ENCODE results near the gene COL19A1. TPM values are rescaled to one million over a fixed set of nuclear protein-coding genes. Genes with fewer than 3 reads are reported as not detected.
"Not testable (repeated sequence)": the region's sequence is repeated elsewhere in the genome, so short reads cannot be mapped to it uniquely, and the experiment has no call there.

Gene COL19A1
- total RNA-seq, 2 experiments from 2014 or later, result not detected

DNA sequence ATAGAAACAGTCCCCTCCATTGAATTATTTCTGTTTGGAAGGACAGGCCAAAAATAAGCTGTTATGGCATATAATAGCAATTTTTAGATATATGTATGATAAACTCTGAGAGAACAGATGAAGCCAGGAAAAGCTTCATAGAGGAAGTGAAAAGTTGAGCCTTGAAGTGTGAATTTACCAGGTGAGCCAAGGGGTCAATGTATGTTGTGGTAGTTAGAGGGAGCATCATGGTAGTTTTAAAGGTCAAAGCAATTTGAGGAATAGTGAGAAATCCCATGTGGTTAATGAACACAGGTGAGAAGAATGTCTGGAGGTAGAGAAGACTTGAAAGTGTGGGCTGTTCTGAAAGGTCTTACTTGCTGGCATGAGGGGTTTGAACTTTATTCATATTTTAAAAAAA, 47.0 kb downstream of the COL19A1 start:
- Mint-ChIP-seq H3K27ac (no peak overlapping the region), H3K36me3 (ENCODE audit: low read depth) (no peaks in the 10 kb centered on the region), H3K9me3 (ENCODE audit: insufficient read depth) (no peaks in the 10 kb centered on the region), H3K27me3 (ENCODE audit: low read depth) (no peaks in the 10 kb centered on the region), H3K4me1 (ENCODE audit: low read depth) (no peaks in the 10 kb centered on the region), H3K4me3 (no peak overlapping the region)
- ChIA-PET POLR2A (no interaction called here), CTCF (no interaction called here)
- DNase-seq, result no peak
- no peak for ATAC-seq

DNA sequence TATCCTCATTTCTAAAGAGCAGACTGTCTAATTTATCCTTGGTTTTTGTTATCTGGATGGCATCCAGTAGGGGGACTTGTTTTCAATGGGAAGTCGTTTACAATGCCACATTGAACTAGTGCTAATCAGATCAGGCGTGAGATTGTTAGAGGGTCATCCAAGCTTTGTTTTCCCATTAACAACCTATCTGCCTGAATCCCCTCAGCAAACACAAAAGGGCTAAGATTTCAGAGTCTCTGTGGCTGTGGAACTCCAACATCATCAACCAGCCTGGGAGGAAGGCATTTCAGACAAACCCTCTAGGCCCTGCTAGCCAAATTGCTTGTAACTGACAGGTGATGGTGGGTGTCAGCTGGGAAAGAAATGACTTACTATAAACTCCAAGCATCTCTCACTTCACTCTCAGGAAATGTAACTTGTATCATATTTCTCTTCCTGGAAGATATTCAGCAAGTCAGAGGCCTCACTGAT, 47.7 kb downstream of the COL19A1 start:
- Mint-ChIP-seq H3K27me3 (ENCODE audit: low read depth) (no peaks in the 10 kb centered on the region), H3K36me3 (ENCODE audit: low read depth) (no peaks in the 10 kb centered on the region), H3K4me1 (ENCODE audit: low read depth) (no peaks in the 10 kb centered on the region), H3K27ac (no peak overlapping the region), H3K4me3 (no peak overlapping the region), H3K9me3 (ENCODE audit: insufficient read depth) (no peaks in the 10 kb centered on the region)
- ChIA-PET CTCF (no interaction called here), POLR2A (no interaction called here)
- no peak for ATAC-seq
- DNase-seq, result no peak

DNA sequence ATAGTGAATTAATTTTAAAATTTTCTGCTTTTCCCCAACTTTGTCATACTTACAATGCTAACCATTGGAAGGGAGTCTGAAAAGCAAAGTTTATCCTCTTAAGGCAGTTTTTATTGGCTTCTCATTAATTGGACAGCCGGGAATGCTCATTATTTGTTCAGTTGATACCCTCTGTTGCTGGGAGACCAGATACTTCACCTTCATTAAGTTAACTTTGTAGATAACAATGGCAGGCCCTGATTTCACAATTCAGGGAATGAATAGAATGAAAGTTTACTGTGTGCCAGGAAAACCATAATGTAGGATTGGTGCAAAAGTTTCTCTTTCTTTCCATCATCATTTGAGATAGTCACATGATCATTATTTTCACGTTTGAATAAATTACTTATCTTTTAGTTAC, 49.0 kb downstream of the COL19A1 start:
- CTCF ChIA-PET, result no interaction called here
- no peak for ATAC-seq

DNA sequence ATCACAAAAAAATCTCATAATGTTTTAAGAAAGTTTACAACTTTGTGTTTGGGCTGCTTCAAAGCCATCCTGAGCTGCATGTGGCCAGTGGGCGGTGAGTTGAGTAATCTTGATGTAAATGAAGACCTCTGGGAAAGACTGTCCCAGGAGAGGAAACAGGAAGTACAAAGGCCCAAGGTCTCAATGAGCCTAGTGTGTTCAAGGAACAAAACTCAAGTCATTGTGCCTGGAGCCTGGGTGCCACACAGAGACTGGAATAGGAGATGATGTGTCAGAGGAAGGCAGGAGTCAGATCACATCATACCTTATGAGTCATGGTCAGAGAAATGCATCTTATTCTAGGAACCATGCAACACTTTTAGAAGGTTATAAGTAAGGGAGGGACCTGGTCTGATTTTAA, 51.5 kb downstream of the COL19A1 start:
- CTCF ChIA-PET, result no interaction called here
- no peak for ATAC-seq
- Mint-ChIP-seq H3K27me3 (ENCODE audit: low read depth) (no peaks in the 10 kb centered on the region), H3K27ac (no peak overlapping the region), H3K36me3 (ENCODE audit: low read depth) (no peaks in the 10 kb centered on the region), H3K9me3 (ENCODE audit: insufficient read depth) (no peaks in the 10 kb centered on the region), H3K4me1 (ENCODE audit: low read depth) (no peaks in the 10 kb centered on the region), H3K4me3 (no peak overlapping the region)
- POLR2A ChIA-PET, result no interaction called here
- no peak for DNase-seq

More for the DNA sequence above, 49.0 kb downstream of the COL19A1 start:
- Mint-ChIP-seq H3K27ac (no peak overlapping the region), H3K27me3 (ENCODE audit: low read depth) (no peaks in the 10 kb centered on the region), H3K4me3 (no peak overlapping the region), H3K36me3 (ENCODE audit: low read depth) (no peaks in the 10 kb centered on the region), H3K4me1 (ENCODE audit: low read depth) (no peaks in the 10 kb centered on the region), H3K9me3 (ENCODE audit: insufficient read depth) (no peaks in the 10 kb centered on the region)
- POLR2A ChIA-PET, result no interaction called here
- DNase-seq, result no peak

GRCh38 chr6:69918813-69919475, 52.6 kb downstream of the COL19A1 start:
- no peaks in the 10 kb centered on the region for H3K27me3 Mint-ChIP-seq (ENCODE audit: low read depth)
- H3K36me3 Mint-ChIP-seq (ENCODE audit: low read depth), result no peaks in the 10 kb centered on the region
- H3K9me3 Mint-ChIP-seq (ENCODE audit: insufficient read depth), result no peaks in the 10 kb centered on the region
- no peak overlapping the region for H3K27ac Mint-ChIP-seq
- no peak for ATAC-seq
- no peaks in the 10 kb centered on the region for H3K4me1 Mint-ChIP-seq (ENCODE audit: low read depth)
- POLR2A ChIA-PET, result no interaction called here
- no peak for DNase-seq
- no peak overlapping the region for H3K4me3 Mint-ChIP-seq
- CTCF ChIA-PET, result no interaction called here

DNA sequence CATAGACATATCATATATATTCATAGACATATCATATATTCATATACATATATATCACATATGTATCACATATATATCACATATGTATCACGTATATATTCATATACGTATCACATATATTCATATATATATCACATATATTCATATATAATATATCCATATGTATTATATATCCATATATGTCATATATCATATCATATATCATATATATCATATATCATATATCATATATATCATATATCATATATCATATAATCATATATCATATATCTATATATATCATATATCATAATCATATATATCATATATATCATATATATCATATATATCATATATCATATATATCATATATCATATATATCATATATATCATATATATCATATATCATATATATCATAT, 54.7 kb downstream of the COL19A1 start:
- CTCF ChIA-PET; H3K27me3 Mint-ChIP-seq (ENCODE audit: low read depth); ATAC-seq; H3K27ac Mint-ChIP-seq; H3K9me3 Mint-ChIP-seq (ENCODE audit: insufficient read depth); H3K36me3 Mint-ChIP-seq (ENCODE audit: low read depth); H3K4me1 Mint-ChIP-seq (ENCODE audit: low read depth); H3K4me3 Mint-ChIP-seq; POLR2A ChIA-PET; DNase-seq: not testable (repeated sequence)

GRCh38 chr6:69921611-69922010, 55.3 kb downstream of the COL19A1 start:
- H3K27ac Mint-ChIP-seq; H3K36me3 Mint-ChIP-seq (ENCODE audit: low read depth); CTCF ChIA-PET; H3K27me3 Mint-ChIP-seq (ENCODE audit: low read depth); DNase-seq; ATAC-seq; POLR2A ChIA-PET; H3K9me3 Mint-ChIP-seq (ENCODE audit: insufficient read depth); H3K4me3 Mint-ChIP-seq; H3K4me1 Mint-ChIP-seq (ENCODE audit: low read depth): not testable (repeated sequence)

- CTCF ChIA-PET, result no interaction called here
- H3K9me3 Mint-ChIP-seq (ENCODE audit: insufficient read depth), result peaks cover 10% of the 10 kb centered on the region
- POLR2A ChIA-PET, result no interaction called here
Observed at GRCh38 chr6:69926745-69927144, 60.4 kb downstream of the COL19A1 start.

GRCh38 chr6:69933239-69933638, 66.9 kb downstream of the COL19A1 start:
- Mint-ChIP-seq H3K4me1 (ENCODE audit: low read depth) (no peaks in the 10 kb centered on the region), H3K4me3 (no peak overlapping the region), H3K27me3 (ENCODE audit: low read depth) (peaks cover 10% of the 10 kb centered on the region), H3K36me3 (ENCODE audit: low read depth) (no peaks in the 10 kb centered on the region), H3K27ac (no peak overlapping the region), H3K9me3 (ENCODE audit: insufficient read depth) (no peaks in the 10 kb centered on the region)
- ChIA-PET POLR2A (no interaction called here), CTCF (no interaction called here)
- ATAC-seq (no peak), DNase-seq (no peak)

More at GRCh38 chr6:69926745-69927144, 60.4 kb downstream of the COL19A1 start:
- H3K27ac Mint-ChIP-seq, result no peak overlapping the region
- H3K4me3 Mint-ChIP-seq, result no peak overlapping the region
- ATAC-seq (no peak), DNase-seq (no peak)
- H3K4me1 Mint-ChIP-seq (ENCODE audit: low read depth), result no peaks in the 10 kb centered on the region
- no peaks in the 10 kb centered on the region for H3K27me3 Mint-ChIP-seq (ENCODE audit: low read depth)
- H3K36me3 Mint-ChIP-seq (ENCODE audit: low read depth), result no peaks in the 10 kb centered on the region

GRCh38 chr6:69935079-69935478, 68.7 kb downstream of the COL19A1 start:
- ATAC-seq (no peak), DNase-seq (no peak)
- peaks cover 10% of the 10 kb centered on the region for H3K27me3 Mint-ChIP-seq (ENCODE audit: low read depth)
- no peak overlapping the region for H3K27ac Mint-ChIP-seq
- H3K4me3 Mint-ChIP-seq, result no peak overlapping the region
- CTCF ChIA-PET, result no interaction called here
- no peaks in the 10 kb centered on the region for H3K4me1 Mint-ChIP-seq (ENCODE audit: low read depth)
- H3K9me3 Mint-ChIP-seq (ENCODE audit: insufficient read depth), result no peaks in the 10 kb centered on the region
- POLR2A ChIA-PET, result no interaction called here
- no peaks in the 10 kb centered on the region for H3K36me3 Mint-ChIP-seq (ENCODE audit: low read depth)

GRCh38 chr6:69936674-69937363, 70.5 kb downstream of the COL19A1 start:
- Mint-ChIP-seq H3K36me3 (ENCODE audit: low read depth) (no peaks in the 10 kb centered on the region), H3K4me1 (ENCODE audit: low read depth) (no peaks in the 10 kb centered on the region), H3K4me3 (no peak overlapping the region), H3K9me3 (ENCODE audit: insufficient read depth) (no peaks in the 10 kb centered on the region), H3K27ac (no peak overlapping the region), H3K27me3 (ENCODE audit: low read depth) (peaks cover 16% of the 10 kb centered on the region)
- no peak for DNase-seq
- ChIA-PET POLR2A (no interaction called here), CTCF (no interaction called here)
- ATAC-seq, result no peak

DNA sequence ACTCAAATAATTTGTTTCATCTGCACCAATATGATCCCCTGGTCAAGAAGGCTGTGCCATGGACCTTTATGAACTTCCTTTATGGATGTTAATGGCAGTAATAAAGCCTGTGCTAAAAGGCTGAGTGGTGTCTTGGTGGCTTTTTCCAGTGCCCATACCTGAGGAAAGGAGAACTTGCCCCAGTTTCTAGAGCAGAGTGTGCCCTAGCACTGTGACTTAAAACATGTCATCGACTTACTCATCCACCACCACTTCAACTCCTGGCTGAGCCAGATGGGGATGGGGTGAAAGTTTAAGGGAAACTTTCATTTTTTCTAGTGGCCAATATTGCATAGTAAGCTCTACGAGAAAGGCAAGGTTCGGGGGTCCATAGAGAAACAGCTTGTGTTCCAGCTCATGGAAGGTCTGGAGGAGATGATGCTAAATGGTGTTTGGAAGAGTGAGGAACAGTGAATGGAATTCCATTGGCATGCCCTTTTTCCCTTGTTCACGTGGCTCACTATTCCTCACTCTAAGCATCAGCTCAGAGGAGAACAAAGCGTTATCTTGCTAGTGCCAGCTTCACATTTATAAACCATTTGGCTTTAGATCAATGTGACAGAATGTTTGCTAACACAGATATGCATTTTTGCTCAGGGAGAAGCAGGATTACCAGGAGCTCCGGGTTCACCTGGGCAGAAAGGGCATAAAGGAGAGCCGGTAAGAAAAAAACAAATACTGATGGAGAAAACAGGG, 71.2 kb downstream of the COL19A1 start:
- no peak overlapping the region for H3K4me3 Mint-ChIP-seq
- no peaks in the 10 kb centered on the region for H3K9me3 Mint-ChIP-seq (ENCODE audit: insufficient read depth)
- ChIA-PET CTCF (no interaction called here), POLR2A (no interaction called here)
- no peaks in the 10 kb centered on the region for H3K36me3 Mint-ChIP-seq (ENCODE audit: low read depth)
- no peak overlapping the region for H3K27ac Mint-ChIP-seq
- no peak for DNase-seq
- H3K27me3 Mint-ChIP-seq (ENCODE audit: low read depth), result peaks cover 16% of the 10 kb centered on the region
- H3K4me1 Mint-ChIP-seq (ENCODE audit: low read depth), result no peaks in the 10 kb centered on the region
- ATAC-seq, result no peak
